K562 (cell line): ENCODE results near the gene HMSD. TPM values are rescaled to one million over a fixed set of nuclear protein-coding genes. Genes with fewer than 3 reads are reported as not detected.

Source experiments
- ATAC-seq: fragments of 200-7000 bp; cut with Tn5 transposase; 3 replicates; pipeline ENCODE4 v1.9.1; 2020; ENCODE audit warnings: moderate library complexity
- BruUV-seq: library from RNA; stranded (reverse); fragments of 400-500 nt; replicated peaks from 2 replicates; lab custom pipeline; 2021; lab: Mats Ljungman, UMichigan
- CTCF ChIA-PET: fragments of 300-600 bp; formaldehyde crosslinking; extraction: SDS; loops from one replicate; lab custom pipeline; 2021; ENCODE audit warnings: low intra/inter-chr PET ratio; lab: Yijun Ruan, JAX
- POLR2A ChIA-PET: fragments of 300-600, 350-650 bp; sonication (Branson Sonifier 250); formaldehyde crosslinking; extraction: SDS; loops from one replicate; lab custom pipeline; 2021; ENCODE audit warnings: antibody characterized with exemption, inconsistent platforms; lab: Yijun Ruan, JAX
- DNase-seq, 4 experiments: peaks; one replicate each; pipeline versions ENCODE4 v3.0.0 to v3.0.0-alpha.2; 2011 to 2018; ENCODE audit warnings: low spot score in 3 of 4, mixed read lengths in 3 of 4; ENCODE audit errors: extremely low read depth in 1 of 4
- FAIRE-seq: peaks from 2 replicates; lab custom pipeline; 2011; peaks lifted over from hg19 to GRCh38; lab: Jason Lieb, UNC
- H2AFZ ChIP-seq: 2 replicates; pipeline ENCODE4 v1.6.0; 2011; ENCODE audit warnings: low read depth, low read length, control low read depth, inconsistent platforms
- H3K27ac ChIP-seq: fragments of 200-600 bp; 3 replicates; pipeline ENCODE4 v1.8.0; 2011; ENCODE audit warnings: low read depth, mild to moderate bottlenecking, control low read depth, inconsistent platforms, low read length, moderate library complexity, mixed read lengths; ENCODE audit errors: extremely low read depth
- H3K27me3 ChIP-seq, 2 experiments: fragments of 300-600 bp in 1 of 2; 2 replicates in 1 of 2; 3 replicates in 1 of 2; pipeline versions ENCODE4 v1.6.0 to v1.8.0; 2011; ENCODE audit warnings: inconsistent platforms in 2 of 2, low read length in 2 of 2, mild to moderate bottlenecking in 1 of 2, mixed read lengths in 1 of 2, moderate library complexity in 1 of 2; ENCODE audit not compliant: control insufficient read depth in 2 of 2, insufficient read depth in 2 of 2
- H3K36me3 ChIP-seq: fragments of 300-600 bp; 3 replicates; pipeline ENCODE4 v1.8.0; 2011; ENCODE audit warnings: mild to moderate bottlenecking, low read length, inconsistent platforms; ENCODE audit not compliant: control insufficient read depth, insufficient read depth
- H3K4me1 ChIP-seq, 2 experiments: fragments of 200-600 bp in 1 of 2; replicated peaks in 1 of 2; 2 replicates in 1 of 2; 3 replicates in 1 of 2; pipeline versions ENCODE4 v1.5.1 to v1.8.0; 2011; ENCODE audit warnings: inconsistent platforms in 2 of 2, low read length in 2 of 2, mild to moderate bottlenecking in 1 of 2, mixed read lengths in 1 of 2, moderate library complexity in 1 of 2; ENCODE audit not compliant: control insufficient read depth in 2 of 2, insufficient read depth in 2 of 2
- H3K4me2 ChIP-seq: 2 replicates; pipeline ENCODE4 v1.6.1; 2011; ENCODE audit warnings: low read length, control low read depth, inconsistent platforms, mixed read lengths; ENCODE audit not compliant: insufficient read depth
- H3K4me3 ChIP-seq: fragments of 200-600 bp; sonication (generic), shearing (Covaris generic); 2 replicates; pipeline ENCODE4 v1.5.1; 2016; ENCODE audit warnings: control low read depth, inconsistent platforms
- H3K79me2 ChIP-seq: fragments of 200-600 bp; 3 replicates; pipeline ENCODE4 v1.8.0; 2011; ENCODE audit warnings: low read length, inconsistent platforms; ENCODE audit not compliant: control insufficient read depth, insufficient read depth
- H3K9ac ChIP-seq, 2 experiments: 2 replicates each; pipeline versions ENCODE4 v1.6.0 to v1.6.1; 2011; ENCODE audit warnings: low read depth in 2 of 2, low read length in 2 of 2, control low read depth in 1 of 2, inconsistent platforms in 1 of 2, mild to moderate bottlenecking in 1 of 2, mixed read lengths in 1 of 2; ENCODE audit not compliant: insufficient read depth in 1 of 2
- H3K9me1 ChIP-seq: one replicate; pipeline ENCODE4 v1.6.0; 2011; ENCODE audit warnings: inconsistent platforms, mild to moderate bottlenecking, low read length, moderate library complexity; ENCODE audit not compliant: control insufficient read depth, insufficient read depth
- H3K9me3 ChIP-seq: replicated peaks from 2 replicates; pipeline ENCODE4 v1.5.1; 2011; ENCODE audit warnings: low read depth, low read length, inconsistent platforms; ENCODE audit not compliant: control insufficient read depth, insufficient read depth
- H4K20me1 ChIP-seq: replicated peaks from 2 replicates; pipeline ENCODE4 v1.6.1; 2011; ENCODE audit warnings: low read length, inconsistent platforms, mixed read lengths; ENCODE audit not compliant: control insufficient read depth, insufficient read depth
- BRD9 ChIP-seq: fragments of 450-650 bp; IDR thresholded peaks from 2 replicates; pipeline ENCODE4 v1.6.1; 2018; ENCODE audit warnings: low read depth; ENCODE audit not compliant: partially characterized antibody
- CHD7 ChIP-seq: fragments of 200-600 bp; sonication (generic); IDR thresholded peaks from one replicate; pipeline ENCODE4 v1.6.1; 2012; ENCODE audit warnings: mild to moderate bottlenecking, low read depth, low read length, inconsistent platforms
- FOXJ2 ChIP-seq: fragments of 200-800 bp; sonication (Bioruptor generic); IDR thresholded peaks from 2 replicates; pipeline ENCODE4 v1.6.1; 2016; ENCODE audit warnings: missing genetic modification characterization, missing compliant biosample characterization
- HMG20A ChIP-seq: fragments of 450-650 bp; formaldehyde crosslinking; conservative IDR thresholded peaks from 2 replicates; pipeline ENCODE4 v1.4.0; 2020; ENCODE audit warnings: mild to moderate bottlenecking, mixed read lengths
- MAFF ChIP-seq: IDR thresholded peaks from 2 replicates; pipeline ENCODE4 v1.6.1; 2012; ENCODE audit warnings: low read length, improper control_type of control experiment
- MTA1 ChIP-seq: fragments of 450-650 bp; IDR thresholded peaks from 2 replicates; pipeline ENCODE4 v1.6.1; 2017; ENCODE audit warnings: borderline replicate concordance
- NFIC ChIP-seq: fragments of 450-650 bp; IDR thresholded peaks from 2 replicates; pipeline ENCODE4 v1.6.1; 2017; ENCODE audit warnings: mild to moderate bottlenecking, inconsistent platforms
- PPARD ChIP-seq: fragments of 250-450 bp; sonication (Bioruptor Pico); IDR thresholded peaks from 2 replicates; pipeline ENCODE4 v1.8.0; 2022; ENCODE audit warnings: inconsistent platforms, mild to moderate bottlenecking, moderate library complexity
- ZNF232 ChIP-seq: sonication (generic); formaldehyde crosslinking; IDR thresholded peaks from 2 replicates; pipeline ENCODE4 v1.8.0; 2022; ENCODE audit warnings: mild to moderate bottlenecking, missing genetic modification reagents
- ZNF274 ChIP-seq: IDR thresholded peaks from 2 replicates; pipeline ENCODE4 v1.6.1; 2011; ENCODE audit warnings: low read depth, mild to moderate bottlenecking, low read length, moderate library complexity, borderline replicate concordance
- ZNF445 ChIP-seq: fragments of 250-450 bp; sonication (Bioruptor Pico); IDR thresholded peaks from 2 replicates; pipeline ENCODE4 v1.4.0; 2020; ENCODE audit warnings: low read depth, mild to moderate bottlenecking, moderate library complexity
- ZNF583 ChIP-seq: fragments of 250-450 bp; sonication (Bioruptor Pico); IDR thresholded peaks from 2 replicates; pipeline ENCODE4 v1.4.0; 2020
- ZNF584 ChIP-seq: fragments of 200-800 bp; sonication (Bioruptor generic); IDR thresholded peaks from 2 replicates; pipeline ENCODE4 v1.6.1; 2016; ENCODE audit warnings: low read depth, mild to moderate bottlenecking, missing genetic modification characterization, missing compliant biosample characterization
- ZNF586 ChIP-seq: fragments of 450-650 bp; formaldehyde crosslinking; conservative IDR thresholded peaks from 2 replicates; pipeline ENCODE4 v1.4.0; 2020; ENCODE audit warnings: mild to moderate bottlenecking, moderate library complexity
- ZNF77 ChIP-seq: fragments of 250-450 bp; sonication (Bioruptor Pico); IDR thresholded peaks from 2 replicates; pipeline ENCODE4 v1.5.0; 2020
- WGBS: fragments of 100-300 bp; shearing (Covaris generic); methylation state at CpG from one replicate; pipeline ENCODE4 v1.1.6; 2016; ENCODE audit warnings: low coverage, mixed read lengths; ENCODE audit not compliant: insufficient coverage; ENCODE audit errors: missing lambda C conversion rate; 5-methylcytosine and 5-hydroxymethylcytosine counted together
- in situ Hi-C: fragments of 300-500 bp; cut with MboI; formaldehyde crosslinking; loops from 4 replicates; pipeline ENCODE4 v1.15.0; 2018; ENCODE audit warnings: inconsistent platforms, mixed read lengths
- intact Hi-C: fragments of 100-400 bp; cut with micrococcal nuclease; formaldehyde crosslinking; loops from 2 replicates; pipeline ENCODE4 v1.14.2; 2022
- polyA plus RNA-seq, 8 experiments: library from polyadenylated mRNA; depleted of rRNA in 4 of 8; stranded (reverse) in 5 of 8; unstranded in 3 of 8; fragments of >200 nt; fragmentation: Nextera tagmentation in 2 of 8; fragmentation: Illumina TruSeq in 1 of 8; extraction: Ambion mirVana in 2 of 8; extraction: Trizol in 1 of 8; gene quantifications; 2 replicates each; pipeline versions ENCODE4 v1.2.1 to v1.2.3, GENCODE V29; 2011 to 2014; ENCODE audit warnings: inconsistent platforms in 1 of 8, missing spikeins in 1 of 8
- total RNA-seq, 7 experiments: library from RNA; depleted of rRNA in 6 of 7; stranded (reverse); fragments of >200 nt in 6 of 7; fragmentation: Illumina TruSeq in 2 of 7; extraction: Trizol in 2 of 7; gene quantifications; 2 replicates each; pipeline versions ENCODE4 v1.2.1 to v1.2.3, GENCODE V29; 2011 to 2021; ENCODE audit warnings: low replicate concordance in 1 of 7

HMSD gene
- total and polyA plus RNA-seq, 9 of the 15 experiments (the other 6 are each of a cell fraction or from before 2014, with no cell fraction given) = 0.18 to 0.39 (median 0.33) TPM; not detected in 6

- no TSS peak for BruUV-seq
- no peaks in the 10 kb centered on the region for H4K20me1 ChIP-seq
- intact Hi-C loops = no loop called here
- no peaks in the 10 kb centered on the region for H3K9me3 ChIP-seq
- CTCF ChIA-PET = no interaction called here
- H3K27me3 ChIP-seq = no peaks in the 10 kb centered on the region
- H3K4me1 ChIP-seq = peaks cover 0 to 7% of the 10 kb centered on the region in 2 experiments; a peak in 2 of 5 replicates
- no peak overlapping the region for H2AFZ ChIP-seq
- no peak for DNase-seq
- FAIRE-seq = no peak
- in situ Hi-C loops = no loop called here
- no peak overlapping the region for H3K4me3 ChIP-seq
- no peaks in the 10 kb centered on the region for H3K79me2 ChIP-seq
- no peak overlapping the region for H3K9ac ChIP-seq
- H3K36me3 ChIP-seq = no peaks in the 10 kb centered on the region
- POLR2A ChIA-PET = no interaction called here
- no peak overlapping the region for H3K4me2 ChIP-seq
- H3K9me1 ChIP-seq = no peaks in the 10 kb centered on the region
- ATAC-seq = no peak
- 7% methylated on average over 4 of the region's 4 CpGs for WGBS
- no peak overlapping the region for H3K27ac ChIP-seq
- TF ChIP-seq PPARD (CRISPR knock-in tag) = no peak
- no peak for TF ChIP-seq CHD7
- no peak for TF ChIP-seq NFIC
- no peak for TF ChIP-seq MTA1
- TF ChIP-seq ZNF586 (CRISPR knock-in tag) = no peak
- TF ChIP-seq HMG20A = no peak
- TF ChIP-seq ZNF77 = no peak
- no peak for TF ChIP-seq FOXJ2 (tag)
- TF ChIP-seq BRD9 = no peak
- no peak for TF ChIP-seq ZNF445 (CRISPR knock-in tag)
- no peak for TF ChIP-seq ZNF584 (CRISPR knock-in tag)
- TF ChIP-seq ZNF583 (CRISPR knock-in tag) = no peak
- no peak for TF ChIP-seq ZNF232
- no peak for TF ChIP-seq ZNF274
- no peak for TF ChIP-seq MAFF
Measured at GRCh38 chr18:63951302-63951705, 2.2 kb downstream of the HMSD start.
